H9 (cell line): Measurements from ENCODE around the gene HS3ST4. TPM values are rescaled to one million over a fixed set of nuclear protein-coding genes. Genes with fewer than 3 reads are reported as not detected.

Experiments
- DNase-seq: peaks from one replicate; pipeline ENCODE4 v3.0.0-alpha.2; 2017
- H2AFZ ChIP-seq: one replicate; pipeline ENCODE4 v1.6.1; 2013; ENCODE audit warnings: mild to moderate bottlenecking, low read length, control low read depth, moderate library complexity
- H2AK5ac ChIP-seq: 2 replicates; pipeline ENCODE4 v1.6.1; 2013; ENCODE audit warnings: low read length, control low read depth, mixed read lengths; ENCODE audit not compliant: insufficient read length
- H2BK120ac ChIP-seq: one replicate; pipeline ENCODE4 v1.6.1; 2013; ENCODE audit warnings: low read depth, mild to moderate bottlenecking, low read length, control low read depth, inconsistent platforms; ENCODE audit not compliant: poor library complexity, severe bottlenecking
- H2BK12ac ChIP-seq: 2 replicates; pipeline ENCODE4 v1.6.1; 2013; ENCODE audit warnings: low read length, control low read depth, mixed read lengths, low read depth; ENCODE audit not compliant: insufficient read length
- H2BK15ac ChIP-seq: 2 replicates; pipeline ENCODE4 v1.6.1; 2013; ENCODE audit warnings: low read depth, low read length, control low read depth
- H2BK20ac ChIP-seq: one replicate; pipeline ENCODE4 v1.6.1; 2013; ENCODE audit warnings: low read depth, mild to moderate bottlenecking, low read length, control low read depth, inconsistent platforms; ENCODE audit not compliant: poor library complexity, severe bottlenecking
- H2BK5ac ChIP-seq: 2 replicates; pipeline ENCODE4 v1.6.1; 2013; ENCODE audit warnings: low read length, control low read depth, mixed read lengths; ENCODE audit not compliant: insufficient read length
- H3K14ac ChIP-seq: 2 replicates; pipeline ENCODE4 v1.6.1; 2013; ENCODE audit warnings: low read length, control low read depth; ENCODE audit not compliant: insufficient read depth
- H3K18ac ChIP-seq: 2 replicates; pipeline ENCODE4 v1.6.1; 2013; ENCODE audit warnings: low read depth, mild to moderate bottlenecking, mixed read lengths, low read length, control low read depth; ENCODE audit not compliant: insufficient read length
- H3K23ac ChIP-seq: 2 replicates; pipeline ENCODE4 v1.6.1; 2013; ENCODE audit warnings: low read length, control low read depth, mixed read lengths, low read depth; ENCODE audit not compliant: insufficient read length
- H3K23me2 ChIP-seq: 2 replicates; pipeline ENCODE4 v1.6.1; 2013; ENCODE audit warnings: low read depth, mild to moderate bottlenecking, mixed read lengths, low read length, control low read depth; ENCODE audit not compliant: insufficient read length, poor library complexity, severe bottlenecking
- H3K27ac ChIP-seq: 2 replicates; pipeline ENCODE4 v1.5.1; 2013; ENCODE audit warnings: low read length, control low read depth, mixed read lengths, low read depth; ENCODE audit not compliant: insufficient read length
- H3K27me3 ChIP-seq: 2 replicates; pipeline ENCODE4 v1.6.1; 2013; ENCODE audit warnings: low read length, control low read depth, inconsistent platforms; ENCODE audit not compliant: insufficient read depth
- H3K4ac ChIP-seq: 2 replicates; pipeline ENCODE4 v1.6.1; 2013; ENCODE audit warnings: low read depth, mild to moderate bottlenecking, control low read depth, inconsistent platforms, low read length, moderate library complexity
- H3K4me1 ChIP-seq: 2 replicates; pipeline ENCODE4 v1.6.1; 2013; ENCODE audit warnings: low read length, control low read depth, inconsistent platforms; ENCODE audit not compliant: insufficient read depth
- H3K4me2 ChIP-seq: 2 replicates; pipeline ENCODE4 v1.6.1; 2013; ENCODE audit warnings: low read length, control low read depth, mixed read lengths; ENCODE audit not compliant: insufficient read length, insufficient read depth
- H3K56ac ChIP-seq: 2 replicates; pipeline ENCODE4 v1.6.1; 2013; ENCODE audit warnings: low read depth, mild to moderate bottlenecking, mixed read lengths, low read length, control low read depth; ENCODE audit not compliant: insufficient read length
- H3K79me1 ChIP-seq: 2 replicates; pipeline ENCODE4 v1.6.1; 2013; ENCODE audit warnings: low read depth, mild to moderate bottlenecking, moderate library complexity, low read length, control low read depth, inconsistent platforms; ENCODE audit not compliant: insufficient read depth, poor library complexity, severe bottlenecking
- H3K79me2 ChIP-seq: 2 replicates; pipeline ENCODE4 v1.6.1; 2013; ENCODE audit warnings: low read length, control low read depth, inconsistent platforms; ENCODE audit not compliant: insufficient read depth
- H3K9ac ChIP-seq: 2 replicates; pipeline ENCODE4 v1.6.1; 2013; ENCODE audit warnings: low read length, control low read depth, mixed read lengths; ENCODE audit not compliant: insufficient read length; ENCODE audit errors: extremely low read depth
- H3K9me3 ChIP-seq: one replicate; pipeline ENCODE4 v1.6.1; 2013; ENCODE audit warnings: low read depth, low read length, inconsistent platforms; ENCODE audit not compliant: control insufficient read depth
- H3T11ph ChIP-seq: one replicate; pipeline ENCODE4 v1.6.1; 2013; ENCODE audit warnings: mild to moderate bottlenecking, low read length, control low read depth, inconsistent platforms
- H4K20me1 ChIP-seq: one replicate; pipeline ENCODE4 v1.6.1; 2013; ENCODE audit not compliant: control insufficient read depth, insufficient read length, insufficient read depth
- H4K5ac ChIP-seq: 2 replicates; pipeline ENCODE4 v1.6.1; 2013; ENCODE audit warnings: low read depth, mild to moderate bottlenecking, mixed read lengths, low read length, control low read depth; ENCODE audit not compliant: insufficient read length
- H4K8ac ChIP-seq: replicated peaks from 2 replicates; pipeline ENCODE4 v1.6.1; 2013; ENCODE audit warnings: low read length, control low read depth, mixed read lengths, low read depth; ENCODE audit not compliant: insufficient read length
- H4K91ac ChIP-seq: 2 replicates; pipeline ENCODE4 v1.6.1; 2013; ENCODE audit warnings: low read depth, mild to moderate bottlenecking, moderate library complexity, mixed read lengths, low read length, control low read depth; ENCODE audit not compliant: insufficient read length
- H3K27ac Mint-ChIP-seq, 3 experiments: 2 replicates in 2 of 3; 3 replicates in 1 of 3; pipeline ENCODE4 v1.8.0; 2020 to 2021; ENCODE audit warnings: mixed read lengths in 3 of 3, mild to moderate bottlenecking in 1 of 3, moderate library complexity in 1 of 3
- H3K27me3 Mint-ChIP-seq: 2 replicates; pipeline ENCODE4 v1.8.0; 2021; ENCODE audit warnings: low read depth, mild to moderate bottlenecking, moderate library complexity, mixed read lengths
- H3K36me3 Mint-ChIP-seq, 3 experiments: 2 replicates in 2 of 3; 3 replicates in 1 of 3; pipeline ENCODE4 v1.8.0; 2020 to 2021; ENCODE audit warnings: low read depth in 3 of 3, mixed read lengths in 3 of 3; ENCODE audit not compliant: insufficient read depth in 1 of 3
- H3K4me1 Mint-ChIP-seq, 2 experiments: 2 replicates each; pipeline ENCODE4 v1.8.0; 2020; ENCODE audit warnings: mixed read lengths in 2 of 2
- H3K4me3 Mint-ChIP-seq, 2 experiments: 2 replicates in 1 of 2; 3 replicates in 1 of 2; pipeline ENCODE4 v1.8.0; 2020 to 2021; ENCODE audit warnings: mild to moderate bottlenecking in 2 of 2, mixed read lengths in 2 of 2, moderate library complexity in 1 of 2
- H3K9me3 Mint-ChIP-seq, 2 experiments: 2 replicates in 1 of 2; 3 replicates in 1 of 2; pipeline ENCODE4 v1.8.0; 2020; ENCODE audit warnings: mild to moderate bottlenecking in 2 of 2, mixed read lengths in 2 of 2, moderate library complexity in 1 of 2
- WGBS: extraction: QIAGEN DNeasy Blood & Tissue Kit; methylation state at CpG from one replicate; pipeline ENCODE4 v1.1.7; 2013; ENCODE audit warnings: missing lambda C conversion rate, low lambda C conversion rate, mixed read lengths; ENCODE audit not compliant: insufficient read length; ENCODE audit errors: extremely low coverage; 5-methylcytosine and 5-hydroxymethylcytosine counted together
- total RNA-seq: library from RNA; stranded (reverse); gene quantifications from 2 replicates; pipeline ENCODE4 v1.2.1, GENCODE V29; 2021
- TF ChIP-seq, protein P1 (sequence below): fragments of 200-600 bp; sonication (generic); conservative IDR thresholded peaks from 3 replicates; pipeline ENCODE4 v1.8.0; 2021; ENCODE audit warnings: antibody characterized with exemption, mild to moderate bottlenecking

The HS3ST4 gene
- total RNA-seq, 1 experiment from 2014 or later, result 1.7 TPM

GRCh38 chr16:26137956-26138355 is 446.2 kb downstream of the HS3ST4 start:
- no peaks in the 10 kb centered on the region for H3K79me2 ChIP-seq
- no peak for DNase-seq
- no peak overlapping the region for H3T11ph ChIP-seq
- no CpG with 5 or more reads among the region's 2 CpGs for WGBS
- H2BK120ac ChIP-seq, result no peak overlapping the region
- H2AK5ac ChIP-seq, result no peak overlapping the region
- no peaks in the 10 kb centered on the region for H3K27me3 ChIP-seq
- H3K4me1 Mint-ChIP-seq, result peaks cover 10% of the 10 kb centered on the region in 2 experiments
- no peak overlapping the region for H4K8ac ChIP-seq
- TF ChIP-seq, protein P1, sequence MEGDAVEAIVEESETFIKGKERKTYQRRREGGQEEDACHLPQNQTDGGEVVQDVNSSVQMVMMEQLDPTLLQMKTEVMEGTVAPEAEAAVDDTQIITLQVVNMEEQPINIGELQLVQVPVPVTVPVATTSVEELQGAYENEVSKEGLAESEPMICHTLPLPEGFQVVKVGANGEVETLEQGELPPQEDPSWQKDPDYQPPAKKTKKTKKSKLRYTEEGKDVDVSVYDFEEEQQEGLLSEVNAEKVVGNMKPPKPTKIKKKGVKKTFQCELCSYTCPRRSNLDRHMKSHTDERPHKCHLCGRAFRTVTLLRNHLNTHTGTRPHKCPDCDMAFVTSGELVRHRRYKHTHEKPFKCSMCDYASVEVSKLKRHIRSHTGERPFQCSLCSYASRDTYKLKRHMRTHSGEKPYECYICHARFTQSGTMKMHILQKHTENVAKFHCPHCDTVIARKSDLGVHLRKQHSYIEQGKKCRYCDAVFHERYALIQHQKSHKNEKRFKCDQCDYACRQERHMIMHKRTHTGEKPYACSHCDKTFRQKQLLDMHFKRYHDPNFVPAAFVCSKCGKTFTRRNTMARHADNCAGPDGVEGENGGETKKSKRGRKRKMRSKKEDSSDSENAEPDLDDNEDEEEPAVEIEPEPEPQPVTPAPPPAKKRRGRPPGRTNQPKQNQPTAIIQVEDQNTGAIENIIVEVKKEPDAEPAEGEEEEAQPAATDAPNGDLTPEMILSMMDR, result no peak
- no peak overlapping the region for H2BK15ac ChIP-seq
- H2BK12ac ChIP-seq, result no peak overlapping the region
- H3K9me3 Mint-ChIP-seq, result no peaks in the 10 kb centered on the region
- peaks cover 4% of the 10 kb centered on the region; the same call in 1 of the 2 replicates for H3K4me1 ChIP-seq
- H3K79me1 ChIP-seq, result no peaks in the 10 kb centered on the region
- no peaks in the 10 kb centered on the region for H4K20me1 ChIP-seq
- no peak overlapping the region for H4K91ac ChIP-seq
- no peaks in the 10 kb centered on the region; a peak in 1 of 7 replicates for H3K36me3 Mint-ChIP-seq
- H3K27me3 Mint-ChIP-seq, result peaks cover 3% of the 10 kb centered on the region
- H3K4ac ChIP-seq, result no peak overlapping the region
- H3K56ac ChIP-seq, result no peak overlapping the region
- no peak overlapping the region for H3K27ac Mint-ChIP-seq
- no peak overlapping the region for H2AFZ ChIP-seq
- no peak overlapping the region for H3K4me3 Mint-ChIP-seq
- H3K23me2 ChIP-seq, result no peaks in the 10 kb centered on the region
- H2BK5ac ChIP-seq, result no peak overlapping the region
- no peak overlapping the region for H3K14ac ChIP-seq
- no peak overlapping the region for H3K27ac ChIP-seq
- no peak overlapping the region for H3K23ac ChIP-seq
- no peak overlapping the region for H4K5ac ChIP-seq
- H2BK20ac ChIP-seq, result no peak overlapping the region
- H3K4me2 ChIP-seq, result no peak overlapping the region
- no peaks in the 10 kb centered on the region for H3K9me3 ChIP-seq
- H3K18ac ChIP-seq, result no peak overlapping the region
- H3K9ac ChIP-seq, result no peak overlapping the region
